GM23338 (cell line): ENCODE data around the gene HK2. TPM values are rescaled to one million over a fixed set of nuclear protein-coding genes. Genes with fewer than 3 reads are reported as not detected.

Experiments used
- ATAC-seq: fragments of 200-7000 bp; cut with Tn5 transposase; 3 replicates; pipeline ENCODE4 v1.9.1; 2020
- DNase-seq: peaks from one replicate; pipeline ENCODE4 v3.0.0-alpha.2; 2015; ENCODE audit warnings: low spot score
- H2AFZ ChIP-seq: fragments of 200-600 bp; sonication (generic); 2 replicates; pipeline ENCODE4 v1.8.0; 2016; ENCODE audit warnings: antibody characterized with exemption, mild to moderate bottlenecking, moderate library complexity
- H3F3A ChIP-seq: fragments of 200-600 bp; sonication (generic); replicated peaks from 2 replicates; pipeline ENCODE4 v1.8.0; 2017; ENCODE audit warnings: antibody characterized with exemption, mixed run types, low read depth
- H3K27ac ChIP-seq: fragments of 200-600 bp; sonication (generic); 2 replicates; pipeline ENCODE4 v1.6.1; 2016; ENCODE audit warnings: low read depth
- H3K27me3 ChIP-seq: fragments of 200-600 bp; sonication (generic); 2 replicates; pipeline ENCODE4 v1.8.0; 2016; ENCODE audit warnings: mild to moderate bottlenecking, mixed run types, moderate library complexity; ENCODE audit not compliant: insufficient read depth
- H3K36me3 ChIP-seq: fragments of 200-600 bp; sonication (generic); 2 replicates; pipeline ENCODE4 v1.8.0; 2016; ENCODE audit warnings: mild to moderate bottlenecking; ENCODE audit not compliant: insufficient read depth
- H3K4me1 ChIP-seq: fragments of 200-600 bp; sonication (generic); 2 replicates; pipeline ENCODE4 v1.8.0; 2016; ENCODE audit warnings: mild to moderate bottlenecking, moderate library complexity; ENCODE audit not compliant: insufficient read depth
- H3K4me2 ChIP-seq: fragments of 200-600 bp; sonication (generic); 2 replicates; pipeline ENCODE4 v1.7.1; 2017; ENCODE audit warnings: mixed run types
- H3K4me3 ChIP-seq: fragments of 200-600 bp; sonication (generic); 2 replicates; pipeline ENCODE4 v1.6.1; 2016; ENCODE audit warnings: mixed run types
- H3K79me2 ChIP-seq: fragments of 200-600 bp; sonication (generic); replicated peaks from 2 replicates; pipeline ENCODE4 v1.8.0; 2017; ENCODE audit warnings: mild to moderate bottlenecking; ENCODE audit not compliant: insufficient read depth
- H3K9me2 ChIP-seq: fragments of 200-600 bp; sonication (generic); 2 replicates; pipeline ENCODE4 v1.8.0; 2017; ENCODE audit not compliant: insufficient read depth
- H4K20me1 ChIP-seq: fragments of 200-600 bp; sonication (generic); replicated peaks from 2 replicates; pipeline ENCODE4 v1.8.0; 2017; ENCODE audit warnings: mild to moderate bottlenecking; ENCODE audit not compliant: insufficient read depth
- H3K27ac Mint-ChIP-seq: 2 replicates; pipeline ENCODE4 v1.8.0; 2020; ENCODE audit warnings: inconsistent platforms, mild to moderate bottlenecking, moderate library complexity, mixed read lengths
- H3K27me3 Mint-ChIP-seq: 3 replicates; pipeline ENCODE4 v1.8.0; 2022; ENCODE audit warnings: low read depth, mild to moderate bottlenecking, moderate library complexity, mixed read lengths, inconsistent platforms; ENCODE audit not compliant: insufficient read depth, poor library complexity
- H3K36me3 Mint-ChIP-seq: 3 replicates; pipeline ENCODE4 v1.8.0; 2021; ENCODE audit warnings: low read depth, mild to moderate bottlenecking, inconsistent platforms, moderate library complexity, mixed read lengths
- H3K4me1 Mint-ChIP-seq: 3 replicates; pipeline ENCODE4 v1.8.0; 2020; ENCODE audit warnings: mild to moderate bottlenecking, inconsistent platforms, mixed read lengths
- H3K4me3 Mint-ChIP-seq: 3 replicates; pipeline ENCODE4 v1.8.0; 2021; ENCODE audit warnings: moderate library complexity, mild to moderate bottlenecking, inconsistent platforms, mixed read lengths
- H3K9me3 Mint-ChIP-seq: 3 replicates; pipeline ENCODE4 v1.8.0; 2020; ENCODE audit warnings: moderate library complexity, mild to moderate bottlenecking, inconsistent platforms, mixed read lengths
- CREB1 ChIP-seq: fragments of 250-450 bp; sonication (Bioruptor Pico); IDR thresholded peaks from 2 replicates; pipeline ENCODE4 v1.5.0; 2020; ENCODE audit warnings: low read depth, mild to moderate bottlenecking, moderate library complexity
- CTCF ChIP-seq, 2 experiments: fragments of 200-600 bp in 1 of 2; sonication (generic) in 1 of 2; conservative IDR thresholded peaks; 2 replicates each; pipeline versions ENCODE4 v1.5.1 to v1.6.1; 2016 to 2017; ENCODE audit warnings: antibody characterized with exemption in 2 of 2, low read depth in 2 of 2, mild to moderate bottlenecking in 2 of 2, moderate library complexity in 1 of 2
- EZH2 ChIP-seq: fragments of 200-600 bp; sonication (generic); IDR thresholded peaks from one replicate; pipeline ENCODE4 v1.8.0; 2017; ENCODE audit warnings: antibody characterized with exemption, mild to moderate bottlenecking, low read depth; ENCODE audit not compliant: unreplicated experiment
- NANOG ChIP-seq: IDR thresholded peaks from 2 replicates; pipeline ENCODE4 v1.6.1; 2016; ENCODE audit warnings: antibody characterized with exemption, borderline replicate concordance
- REST ChIP-seq: IDR thresholded peaks from one replicate; pipeline ENCODE4 v1.6.1; 2018; ENCODE audit warnings: antibody characterized with exemption; ENCODE audit not compliant: unreplicated experiment
- ZNF114 ChIP-seq: fragments of 250-450 bp; sonication (Bioruptor Pico); IDR thresholded peaks from 2 replicates; pipeline ENCODE4 v1.5.0; 2020; ENCODE audit warnings: mild to moderate bottlenecking, moderate library complexity
- ZNF462 ChIP-seq: fragments of 250-450 bp; sonication (Bioruptor Pico); IDR thresholded peaks from 2 replicates; pipeline ENCODE4 v1.5.0; 2020; ENCODE audit warnings: mild to moderate bottlenecking, moderate library complexity
- polyA plus RNA-seq: library from polyadenylated mRNA; unstranded; fragments of >200 nt; fragmentation: Nextera tagmentation; extraction: Ambion mirVana; gene quantifications from 2 replicates; pipeline ENCODE4 v1.2.1, GENCODE V29; 2016
- total RNA-seq: library from RNA; depleted of rRNA; stranded (reverse); fragments of >200 nt; shearing (Covaris generic); gene quantifications from 2 replicates; pipeline ENCODE4 v1.2.3, GENCODE V29; 2014

Gene HK2
- total and polyA plus RNA-seq, 2 experiments from 2014 or later = 23.2 to 54.7 TPM

GRCh38 chr2:74850496-74851190 lies 16.7 kb downstream of the HK2 start:
- Histone ChIP-seq H3K4me3 (no peak overlapping the region), H3K4me1 (peaks cover 58% of the 10 kb centered on the region), H3K9me2 (no peaks in the 10 kb centered on the region), H3K27me3 (no peaks in the 10 kb centered on the region), H3K79me2 (peaks cover 96% of the 10 kb centered on the region), H3K36me3 (0 out of 2 replicates have a peak, but pooled peaks cover 4% of the 10 kb centered on the region), H3K4me2 (peak overlapping the region; percentile 66; the same call in 1 of the 2 replicates), H3F3A (0 out of 2 replicates have a peak, but pooled peaks cover 11% of the 10 kb centered on the region), H4K20me1 (peaks cover 42% of the 10 kb centered on the region), H3K27ac (no peak overlapping the region; the same call in 1 of the 2 replicates), H2AFZ (no peak overlapping the region)
- H3K27me3 Mint-ChIP-seq = peaks cover 13% of the 10 kb centered on the region
- DNase-seq (no peak), ATAC-seq (no peak)
- peaks cover 75% of the 10 kb centered on the region for H3K4me1 Mint-ChIP-seq
- no peak for TF ChIP-seq REST
- no peak for TF ChIP-seq ZNF462 (CRISPR knock-in tag)
- no peak for TF ChIP-seq NANOG
- no peak for TF ChIP-seq CTCF (conservative IDR thresholded peaks at IDR 0.05; ENCODE audit: low read depth in 2 of 2)
- TF ChIP-seq CREB1 (CRISPR knock-in tag) = no peak
- TF ChIP-seq ZNF114 (CRISPR knock-in tag) = no peak
- TF ChIP-seq EZH2 = no peak
- peaks cover 37% of the 10 kb centered on the region for H3K36me3 Mint-ChIP-seq
- H3K9me3 Mint-ChIP-seq = no peaks in the 10 kb centered on the region
- H3K27ac Mint-ChIP-seq = peak overlapping the region; percentile 31
- H3K4me3 Mint-ChIP-seq = no peak overlapping the region
